ENCODE data around the gene MVB12B.
A peak's percentile ranks its signal among the peaks of the same experiment; 100 is the strongest.

The MVB12B gene

DNA sequence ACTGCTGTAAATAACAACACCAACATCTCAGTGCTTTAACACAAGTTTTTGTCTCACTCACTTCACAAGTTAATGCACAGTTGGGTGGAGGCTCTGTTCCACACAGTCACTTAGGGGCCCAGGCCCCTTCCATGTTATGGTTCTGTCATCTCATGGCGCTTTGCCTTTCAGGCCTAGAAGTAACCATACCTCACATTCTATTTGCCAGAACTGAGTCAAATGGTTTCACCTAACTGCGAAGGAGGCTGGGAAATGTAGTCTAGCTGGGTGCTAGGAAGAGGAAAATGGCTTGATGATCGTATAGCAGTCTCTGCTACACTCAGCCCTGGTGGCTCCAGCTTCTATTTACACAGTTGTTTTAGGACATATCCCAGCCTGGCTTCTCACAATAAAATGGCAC lies 23.1 kb upstream of the MVB12B start:
- no peak for DNase-seq (ENCODE audit: low read depth in 2 of 2)

DNA sequence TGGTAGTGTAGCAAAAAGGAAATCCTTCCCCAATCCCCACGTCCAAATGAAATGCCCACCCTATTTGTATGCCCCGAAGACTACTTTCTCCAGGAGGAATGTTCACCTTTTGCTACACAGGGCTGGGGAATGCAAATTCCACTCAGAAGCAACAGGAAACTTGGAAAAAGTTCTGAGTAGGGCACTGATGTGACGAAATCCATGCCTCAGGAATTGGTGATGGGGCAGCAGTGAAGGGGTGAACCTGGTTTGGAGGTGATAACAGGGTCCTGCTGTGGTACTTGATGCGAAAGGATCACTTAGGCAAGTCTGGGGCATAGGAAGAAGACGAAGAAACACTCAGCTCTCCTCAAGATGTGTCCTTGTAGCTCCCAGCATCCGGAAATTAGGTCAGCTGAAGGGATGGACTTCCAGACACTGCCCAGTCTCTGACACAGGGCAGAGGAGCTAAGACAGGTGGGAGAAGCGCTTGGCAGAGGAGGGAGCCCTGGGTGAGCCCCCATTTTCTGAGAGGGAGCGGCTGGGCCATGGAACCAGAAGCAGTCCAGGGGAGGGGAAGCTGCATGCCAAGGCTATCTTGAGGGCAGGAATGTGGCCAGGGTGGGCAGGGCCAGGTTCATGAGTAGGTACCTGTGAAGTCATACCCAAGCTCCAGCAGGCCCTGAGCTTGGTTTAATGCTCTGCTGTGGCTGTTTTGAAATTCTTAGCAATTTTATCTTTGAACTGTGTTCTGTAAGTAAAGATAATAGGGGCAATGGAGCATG lies 22.2 kb upstream of the MVB12B start:
- DNase-seq (ENCODE audit: low read depth in 2 of 2) = no peak

DNA sequence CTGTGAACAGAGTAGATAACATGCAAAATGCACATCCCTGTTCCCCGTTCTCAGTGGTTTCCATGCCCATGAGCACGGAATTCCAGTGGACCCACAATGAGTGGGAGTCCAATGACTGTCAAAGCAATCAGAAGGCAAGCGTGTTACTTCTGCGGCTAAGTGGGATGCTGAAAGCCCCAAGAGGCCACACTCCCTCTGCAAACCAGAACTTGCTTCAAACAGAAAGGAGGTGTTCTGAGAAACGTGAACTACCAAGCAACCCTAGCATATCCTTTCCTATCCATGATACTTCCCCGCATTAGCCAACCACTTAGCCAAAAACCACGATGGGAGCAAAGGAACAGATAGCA lies 21.7 kb upstream of the MVB12B start:
- DNase-seq (ENCODE audit: low read depth in 2 of 2) = no peak

DNA sequence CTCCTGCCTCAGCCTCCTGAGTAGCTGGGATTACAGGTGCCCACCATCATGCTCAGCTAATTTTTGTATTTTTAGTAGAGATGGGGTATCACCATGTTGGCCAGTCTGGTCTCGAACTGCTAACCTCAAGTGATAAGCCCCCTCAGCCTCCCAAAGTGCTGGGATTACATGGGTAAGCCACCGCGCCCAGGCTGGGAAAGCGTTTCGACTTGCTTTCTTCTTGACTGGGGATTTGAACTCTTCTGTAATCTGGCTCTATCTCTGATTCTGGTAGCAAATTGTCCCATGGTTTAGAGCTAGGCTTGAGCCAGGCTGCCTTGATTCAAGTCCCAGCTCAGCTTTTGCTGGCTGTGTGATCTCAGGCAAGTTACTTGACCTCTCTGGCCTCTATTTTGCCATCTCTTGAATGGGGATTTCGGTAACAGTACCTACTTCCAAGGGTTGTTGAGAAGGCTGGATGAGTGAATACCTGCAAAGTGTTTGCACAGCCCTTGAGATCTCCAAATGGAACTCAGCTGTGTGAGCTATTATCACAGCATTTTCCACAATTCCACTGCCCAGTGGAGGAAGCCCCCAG lies 20.5 kb upstream of the MVB12B start:
- no peak for DNase-seq (ENCODE audit: low read depth in 2 of 2)

DNA sequence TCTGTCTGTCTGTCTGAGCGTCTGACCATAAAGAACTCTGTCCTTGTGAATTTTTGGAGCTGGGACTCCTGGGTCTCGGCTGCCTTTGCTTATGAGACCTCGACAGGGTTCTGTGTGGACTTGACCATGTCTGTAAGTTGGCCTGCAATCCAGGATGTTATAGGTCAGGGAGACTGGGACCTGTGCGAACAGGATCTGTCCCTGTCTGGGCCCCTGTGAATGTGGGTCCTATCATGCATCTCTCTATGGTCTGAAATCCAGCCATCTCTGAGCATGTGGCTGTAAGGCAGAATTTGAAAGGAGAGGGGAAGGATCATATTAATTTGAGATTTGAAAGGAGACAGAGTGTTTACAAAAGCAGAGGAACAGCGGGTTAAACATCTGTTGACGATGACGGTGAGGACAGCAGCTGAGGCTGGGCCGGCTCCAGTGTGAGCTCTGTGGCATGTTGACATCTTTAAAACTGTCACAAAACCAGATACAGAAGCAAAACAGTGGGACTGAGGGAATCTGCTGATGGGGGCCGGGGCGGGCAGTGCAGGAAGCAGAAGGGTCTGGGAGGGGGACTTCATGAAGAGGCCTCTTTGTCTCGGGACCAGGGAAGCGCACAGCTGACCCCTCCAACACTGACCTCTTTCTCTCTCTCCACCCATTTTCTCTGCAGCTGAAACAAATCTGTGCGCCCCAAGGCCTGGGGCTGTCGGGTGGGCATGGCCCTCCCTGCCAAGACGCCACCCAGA lies 19.1 kb upstream of the MVB12B start:
- no peak for DNase-seq (ENCODE audit: low read depth in 2 of 2)

GRCh38 chr9:126309427-126310189 lies 17.0 kb upstream of the MVB12B start:
- no peak for DNase-seq (ENCODE audit: low read depth in 2 of 2)

DNA sequence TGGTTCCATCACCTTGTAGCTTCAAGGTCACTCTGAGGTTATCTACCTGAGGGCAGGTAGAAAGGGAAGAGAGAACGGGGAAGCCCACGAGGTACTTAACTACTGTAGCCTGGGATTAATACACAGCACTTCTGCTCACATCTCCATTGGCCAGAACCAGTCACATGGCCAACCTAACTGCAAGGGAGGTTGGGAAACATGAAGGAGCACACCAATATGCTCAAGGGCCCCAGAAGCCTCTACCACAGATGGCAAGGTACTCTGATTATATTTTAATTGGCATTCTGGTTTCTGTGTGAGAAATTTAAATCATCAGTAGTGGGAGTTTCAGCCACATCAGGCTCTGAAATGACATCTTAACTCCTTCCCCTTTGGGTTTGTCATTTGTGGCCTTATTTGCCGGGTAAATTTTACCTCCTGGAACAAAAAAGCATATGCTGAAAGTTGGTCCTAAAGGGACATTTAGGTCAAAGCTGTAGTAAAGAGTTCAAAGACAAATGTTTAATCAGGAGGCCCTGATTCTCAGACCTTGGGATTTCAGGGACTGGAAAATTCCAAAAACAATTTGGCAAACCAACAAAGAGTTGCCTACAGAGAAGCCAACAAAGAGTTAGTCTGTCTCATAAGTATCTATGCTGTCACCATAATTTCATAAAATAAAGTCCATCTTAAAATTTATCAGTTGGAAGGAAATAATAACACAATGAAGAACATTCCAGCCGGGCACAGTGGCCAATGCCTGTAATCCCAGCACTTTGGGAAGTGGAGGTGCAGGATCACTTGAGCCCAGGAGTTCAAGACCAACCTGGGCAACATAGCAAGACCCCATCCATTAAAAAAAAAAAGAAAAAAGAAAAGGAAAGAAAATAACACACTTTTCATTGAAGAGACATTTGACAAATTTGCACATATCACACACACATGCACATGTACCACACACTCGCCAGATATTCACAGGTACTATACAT lies 13.8 kb upstream of the MVB12B start:
- no peak for DNase-seq (ENCODE audit: low read depth in 2 of 2)

DNA sequence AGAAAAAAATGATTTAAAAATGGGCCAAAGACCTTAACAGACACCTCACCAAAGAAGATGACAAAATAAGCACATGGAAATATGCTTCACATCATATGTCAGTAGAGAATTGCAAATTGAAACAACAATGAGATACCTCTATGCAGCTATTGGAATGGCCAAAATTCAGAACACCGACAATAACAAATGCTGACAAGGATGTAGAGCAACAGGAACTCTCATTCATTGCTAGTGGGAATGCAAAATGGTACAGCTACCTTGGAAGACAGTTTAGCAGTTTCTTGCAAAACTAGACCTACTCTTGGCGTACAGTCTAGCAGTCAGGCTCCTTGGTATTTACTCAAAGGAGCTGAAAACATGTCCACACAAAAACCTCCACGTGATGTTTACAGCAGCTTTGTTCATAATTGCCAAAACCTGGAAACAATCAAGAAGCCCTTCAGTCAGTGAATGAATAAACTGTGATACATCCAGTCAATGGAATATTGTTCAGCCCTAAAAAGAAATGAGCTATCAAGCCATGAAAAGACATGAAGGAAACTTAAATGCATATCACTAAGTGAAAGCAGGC lies 10.5 kb upstream of the MVB12B start:
- no peak for DNase-seq (ENCODE audit: low read depth in 2 of 2)

DNA sequence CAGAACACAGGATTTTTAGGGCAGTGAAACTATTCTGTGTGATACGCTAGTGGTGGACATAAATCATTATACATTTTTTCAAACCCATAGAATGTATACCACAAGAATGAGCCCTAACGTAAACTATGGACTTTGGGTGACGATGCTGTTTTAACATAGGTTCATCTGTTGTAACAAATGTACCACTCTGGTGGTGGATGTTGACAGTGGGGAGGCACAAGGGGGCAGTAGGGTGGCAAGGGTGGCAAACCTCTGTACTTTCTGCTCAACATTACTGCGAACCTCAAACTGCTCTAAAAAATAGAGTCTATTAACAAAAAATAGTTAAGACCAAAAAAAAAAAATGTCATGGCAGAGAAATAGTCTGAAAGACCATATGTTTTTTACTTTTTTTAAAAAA lies 9.1 kb upstream of the MVB12B start:
- peak in 1 of 2 donors; percentile 29 for DNase-seq (ENCODE audit: low read depth in 2 of 2)

DNA sequence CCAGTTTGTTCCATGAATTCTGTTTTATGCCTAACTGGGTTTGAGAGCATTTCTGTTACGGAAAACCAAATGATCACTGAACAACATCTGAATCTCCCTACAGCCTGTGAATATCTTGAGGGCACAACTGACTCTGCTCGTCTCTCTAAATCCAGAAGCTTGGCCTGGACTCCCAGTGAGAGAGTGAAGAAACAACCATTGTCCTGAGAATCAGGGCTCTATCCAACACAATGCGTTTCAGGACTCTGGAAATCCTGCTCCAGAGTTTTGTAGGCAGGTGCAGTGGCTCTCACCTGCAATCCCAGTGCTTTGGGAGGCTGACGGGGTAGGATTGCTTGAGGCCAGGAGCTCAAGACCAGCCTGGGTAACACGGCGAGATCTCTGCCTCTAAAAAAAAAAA lies 7.8 kb upstream of the MVB12B start:
- DNase-seq (ENCODE audit: low read depth in 2 of 2) = no peak

DNA sequence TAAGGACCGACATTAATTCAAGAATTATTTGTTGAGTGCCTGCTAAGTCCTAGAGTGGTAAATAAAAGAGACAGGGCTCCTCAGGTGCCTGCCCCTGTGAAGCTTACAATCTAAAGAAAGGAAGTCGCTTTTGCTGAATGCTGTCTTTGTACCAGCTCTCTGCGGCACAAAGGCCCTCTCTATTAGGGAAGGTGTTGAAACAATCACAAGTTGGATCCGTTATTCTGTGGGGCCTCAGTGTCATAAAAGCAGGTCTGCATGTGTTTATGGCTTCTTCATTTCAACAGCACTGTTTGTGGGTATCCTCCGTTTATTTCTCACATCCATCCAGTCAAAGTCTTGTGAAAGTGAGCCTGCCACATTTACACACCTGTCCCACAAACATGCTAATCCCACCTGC lies 7.0 kb upstream of the MVB12B start:
- DNase-seq (ENCODE audit: low read depth in 2 of 2) = no peak

DNA sequence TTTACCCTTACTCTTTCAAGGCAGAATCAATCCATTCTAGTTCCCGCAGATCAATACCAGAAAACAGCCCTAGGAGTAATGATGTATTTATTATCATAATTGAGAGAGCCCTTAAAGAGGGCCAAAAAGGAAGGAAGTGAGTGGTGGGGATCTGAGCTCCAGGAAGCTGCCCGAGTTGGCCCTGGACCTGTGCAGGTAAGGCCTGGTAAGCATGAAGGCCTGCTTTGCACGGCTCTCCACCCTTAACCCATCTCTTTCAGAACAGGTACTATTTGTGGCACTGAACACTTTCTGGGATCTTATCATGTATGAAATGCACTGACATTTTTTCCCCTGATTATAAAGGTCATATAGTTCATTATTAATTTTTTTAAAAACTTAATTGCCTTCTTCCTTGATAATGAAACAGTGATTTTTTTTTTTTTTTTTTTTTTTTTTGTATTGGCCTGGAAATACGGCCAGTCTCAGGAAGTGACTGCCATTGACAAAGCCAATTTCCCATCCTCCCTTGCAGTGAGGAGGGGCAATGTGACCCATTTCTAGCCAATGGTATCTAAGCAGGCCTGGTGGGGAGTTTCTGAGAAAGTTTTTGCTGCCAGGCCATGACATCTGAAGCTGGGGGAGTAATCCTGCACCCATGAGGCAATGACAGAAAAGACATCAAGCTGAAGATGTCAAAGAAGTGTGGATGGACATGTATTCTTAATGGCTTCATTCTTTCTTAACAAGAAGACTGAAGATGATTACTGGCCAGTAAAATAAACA lies 6.3 kb upstream of the MVB12B start:
- DNase-seq (ENCODE audit: low read depth in 2 of 2) = no peak

DNA sequence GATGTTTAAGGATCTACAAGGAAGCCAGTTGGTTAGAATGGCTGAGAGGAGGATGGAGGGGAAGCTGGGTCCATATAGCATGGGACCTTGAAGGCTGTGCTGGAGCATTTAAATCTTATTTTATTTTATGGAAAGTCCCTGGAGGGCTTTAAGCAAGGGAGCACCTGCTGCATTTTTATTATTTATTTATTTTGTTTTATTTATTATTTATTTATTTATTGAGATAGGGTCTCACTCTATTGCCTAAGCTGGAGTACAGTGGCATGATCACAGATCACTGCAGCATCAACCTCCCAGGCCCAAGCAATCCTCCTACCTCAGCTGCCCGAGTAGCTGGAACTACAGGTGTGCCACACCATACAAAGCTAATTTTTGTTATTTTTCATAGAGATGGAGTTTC lies 4.9 kb upstream of the MVB12B start:
- DNase-seq (ENCODE audit: low read depth in 2 of 2) = no peak

- DNase-seq (ENCODE audit: low read depth in 2 of 2) = no peak
These were observed 808 bp upstream of the MVB12B start for GRCh38 chr9:126325821-126326220.

GRCh38 chr9:126327006-126327713 lies 531 bp downstream of the MVB12B start:
- DNase-seq (ENCODE audit: low read depth in 2 of 2) = no peak

DNA sequence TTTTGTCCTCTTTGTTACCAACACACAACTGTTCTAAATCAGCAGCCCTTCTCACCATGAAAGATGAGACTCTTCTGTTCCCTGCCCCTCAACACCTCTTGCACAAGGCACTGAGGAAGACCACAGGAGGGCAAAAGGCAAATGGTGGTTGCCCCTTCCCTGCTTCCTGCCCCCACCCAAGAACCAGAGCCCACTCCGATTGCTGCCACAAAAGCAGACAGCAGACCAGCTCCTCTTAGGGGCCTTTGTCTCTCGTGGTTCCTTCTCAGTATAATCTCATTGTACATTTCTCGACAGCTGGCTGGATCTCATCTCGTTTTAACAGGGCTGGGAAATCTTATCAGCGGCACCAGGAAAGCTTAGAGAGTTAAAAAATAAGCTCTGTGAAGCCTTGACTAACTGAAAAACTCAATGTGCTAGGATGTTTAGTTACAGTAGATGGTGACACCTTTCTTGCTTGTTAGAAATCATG lies 1.1 kb downstream of the MVB12B start:
- no peak for DNase-seq (ENCODE audit: low read depth in 2 of 2)

DNA sequence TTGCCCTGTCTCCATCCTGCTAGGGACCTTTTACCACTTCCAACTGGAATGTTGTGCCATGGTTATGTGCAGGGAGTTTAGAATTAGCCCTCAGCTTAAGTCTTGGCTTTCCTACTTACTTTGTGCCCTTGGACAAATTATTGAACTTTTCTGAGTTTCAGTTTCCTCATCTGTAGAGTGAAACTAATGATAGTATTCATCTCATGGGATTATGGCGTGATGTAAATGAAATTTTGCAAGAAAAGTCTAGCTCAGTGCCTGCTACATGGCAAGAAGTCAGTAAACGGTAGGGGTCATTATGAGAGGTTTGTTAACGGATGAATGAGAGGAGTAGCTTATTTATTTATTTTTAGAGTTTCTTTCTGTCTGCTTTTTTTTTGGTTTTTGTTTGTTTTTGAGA lies 1.8 kb downstream of the MVB12B start:
- no peak for DNase-seq (ENCODE audit: low read depth in 2 of 2)

- no peak for DNase-seq (ENCODE audit: low read depth in 2 of 2)
These were observed 3.0 kb downstream of the MVB12B start for GRCh38 chr9:126329476-126330275.

DNA sequence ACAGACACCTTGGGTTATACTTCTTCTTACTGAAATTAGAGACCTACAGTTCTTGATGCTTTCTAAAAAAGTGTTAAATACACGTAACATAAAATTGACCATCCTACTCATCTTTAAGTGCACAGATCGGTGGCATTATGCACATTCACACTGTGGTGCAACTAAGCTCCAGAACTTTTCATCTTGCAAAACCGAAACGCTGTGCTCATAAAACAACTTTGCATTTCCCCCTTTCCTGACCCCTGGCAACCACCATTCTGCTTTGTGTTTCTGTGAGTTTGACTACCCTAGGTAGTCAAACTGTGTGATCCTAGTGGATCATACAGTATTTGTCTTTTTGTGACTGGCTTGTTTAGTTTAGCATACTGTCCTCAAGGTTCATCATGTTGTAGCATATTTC lies 3.9 kb downstream of the MVB12B start:
- no peak for DNase-seq (ENCODE audit: low read depth in 2 of 2)

All from stimulated activated CD8-positive, alpha-beta memory T cell treated with anti-CD3 and anti-CD28 coated beads, Interleukin-2, amount 100 ng/mL, for 1 hour (primary cell).